HEK293T (cell line): ENCODE results near the gene FBXL7.

ENCODE experiments used
- CTCF ChIA-PET: fragments of 350-600 bp; formaldehyde crosslinking; extraction: SDS; loops from one replicate; lab custom pipeline; 2021; ENCODE audit warnings: antibody characterized with exemption, inconsistent platforms; lab: Yijun Ruan, JAX
- POLR2A ChIA-PET: fragments of 350-600 bp; formaldehyde crosslinking; extraction: SDS; loops from one replicate; lab custom pipeline; 2020; ENCODE audit warnings: antibody characterized with exemption, inconsistent platforms; lab: Yijun Ruan, JAX
- DNase-seq: peaks from one replicate; pipeline ENCODE4 v3.0.0; 2012; ENCODE audit warnings: mixed read lengths; ENCODE audit errors: extremely low spot score
- ARNT ChIP-seq: fragments of 450-650 bp; IDR thresholded peaks from 2 replicates; pipeline ENCODE4 v1.6.1; 2017; ENCODE audit warnings: mild to moderate bottlenecking
- BHLHE40 ChIP-seq: fragments of 450-650 bp; IDR thresholded peaks from 2 replicates; pipeline ENCODE4 v1.6.1; 2016; ENCODE audit warnings: mild to moderate bottlenecking, moderate library complexity, borderline replicate concordance
- CTBP1 ChIP-seq: fragments of 450-650 bp; IDR thresholded peaks from 2 replicates; pipeline ENCODE4 v1.6.1; 2016; ENCODE audit warnings: borderline replicate concordance
- ELF4 ChIP-seq: fragments of 450-650 bp; IDR thresholded peaks from 2 replicates; pipeline ENCODE4 v1.6.1; 2017; ENCODE audit warnings: antibody characterized with exemption
- FOXA1 ChIP-seq: fragments of 450-650 bp; IDR thresholded peaks from 2 replicates; pipeline ENCODE4 v1.6.1; 2016; ENCODE audit warnings: mild to moderate bottlenecking
- FOXK2 ChIP-seq: fragments of 450-650 bp; IDR thresholded peaks from 2 replicates; pipeline ENCODE4 v1.6.1; 2016; ENCODE audit warnings: mild to moderate bottlenecking
- FOXM1 ChIP-seq: fragments of 450-650 bp; IDR thresholded peaks from 2 replicates; pipeline ENCODE4 v1.6.1; 2017; ENCODE audit warnings: mild to moderate bottlenecking, borderline replicate concordance
- HDGF ChIP-seq: fragments of 450-650 bp; IDR thresholded peaks from 2 replicates; pipeline ENCODE4 v1.6.1; 2017; ENCODE audit warnings: antibody characterized with exemption, borderline replicate concordance
- L3MBTL2 ChIP-seq: fragments of 450-650 bp; conservative IDR thresholded peaks from 2 replicates; pipeline ENCODE4 v1.6.1; 2016; ENCODE audit warnings: mild to moderate bottlenecking
- LEF1 ChIP-seq: fragments of 450-650 bp; IDR thresholded peaks from 2 replicates; pipeline ENCODE4 v1.6.1; 2017; ENCODE audit warnings: mild to moderate bottlenecking, borderline replicate concordance
- NFRKB ChIP-seq: fragments of 450-650 bp; IDR thresholded peaks from 2 replicates; pipeline ENCODE4 v1.6.1; 2016; ENCODE audit warnings: mild to moderate bottlenecking, moderate library complexity
- PKNOX1 ChIP-seq: fragments of 450-650 bp; IDR thresholded peaks from 2 replicates; pipeline ENCODE4 v1.6.1; 2016
- SP1 ChIP-seq: fragments of 450-650 bp; IDR thresholded peaks from 2 replicates; pipeline ENCODE4 v1.6.1; 2017
- SUZ12 ChIP-seq: fragments of 450-650 bp; IDR thresholded peaks from 2 replicates; pipeline ENCODE4 v1.6.1; 2016; ENCODE audit warnings: mild to moderate bottlenecking
- TARDBP ChIP-seq: fragments of 450-650 bp; IDR thresholded peaks from 2 replicates; pipeline ENCODE4 v1.6.1; 2016
- ZNF384 ChIP-seq: fragments of 450-650 bp; IDR thresholded peaks from 2 replicates; pipeline ENCODE4 v1.6.1; 2016

FBXL7 gene

GRCh38 chr5:15746833-15747232 lies 246.9 kb downstream of the FBXL7 start:
- DNase-seq = no peak
- CTCF ChIA-PET = no interaction called here
- POLR2A ChIA-PET = no interaction called here
- TF ChIP-seq TARDBP (no peak), PKNOX1 (no peak), CTBP1 (no peak), ELF4 (no peak), ARNT (no peak), HDGF (no peak), LEF1 (no peak), FOXK2 (no peak), FOXM1 (no peak)

GRCh38 chr5:15748266-15748665 lies 248.3 kb downstream of the FBXL7 start:
- CTCF ChIA-PET = no interaction called here
- DNase-seq = no peak
- TF ChIP-seq ELF4 = no peak
- no peak for TF ChIP-seq FOXM1
- no peak for TF ChIP-seq FOXA1
- no peak for TF ChIP-seq BHLHE40
- no peak for TF ChIP-seq L3MBTL2
- no peak for TF ChIP-seq SP1
- TF ChIP-seq ZNF384 = no peak
- no peak for TF ChIP-seq NFRKB
- TF ChIP-seq CTBP1 = no peak
- no peak for TF ChIP-seq LEF1
- no peak for TF ChIP-seq TARDBP
- TF ChIP-seq FOXK2 = no peak
- POLR2A ChIA-PET = no interaction called here

- no peak for TF ChIP-seq SUZ12
- no peak for TF ChIP-seq ELF4
- no peak for TF ChIP-seq LEF1
- no peak for TF ChIP-seq BHLHE40
- TF ChIP-seq ZNF384 = no peak
- no peak for TF ChIP-seq FOXA1
- TF ChIP-seq ARNT = no peak
- TF ChIP-seq PKNOX1 = no peak
- no peak for TF ChIP-seq FOXM1
- no peak for TF ChIP-seq TARDBP
- CTCF ChIA-PET = no interaction called here
- POLR2A ChIA-PET = no interaction called here
- no peak for DNase-seq
Measured at GRCh38 chr5:15752663-15753285, 252.8 kb downstream of the FBXL7 start.

- TF ChIP-seq FOXM1 = no peak
- no peak for TF ChIP-seq TARDBP
- no peak for TF ChIP-seq ARNT
- TF ChIP-seq SP1 = no peak
- no peak for TF ChIP-seq SUZ12
- no peak for TF ChIP-seq PKNOX1
- TF ChIP-seq ZNF384 = no peak
- no peak for TF ChIP-seq FOXA1
- no peak for TF ChIP-seq NFRKB
- no peak for TF ChIP-seq HDGF
- TF ChIP-seq L3MBTL2 = no peak
- no peak for TF ChIP-seq CTBP1
- no peak for TF ChIP-seq FOXK2
- DNase-seq = no peak
- ChIA-PET CTCF (no interaction called here), POLR2A (no interaction called here)
Measured at GRCh38 chr5:15753752-15754151, 253.8 kb downstream of the FBXL7 start.

- ChIA-PET CTCF (no interaction called here), POLR2A (no interaction called here)
- TF ChIP-seq ZNF384 = no peak
- no peak for TF ChIP-seq PKNOX1
- TF ChIP-seq L3MBTL2 = no peak
- no peak for TF ChIP-seq NFRKB
- TF ChIP-seq CTBP1 = no peak
- TF ChIP-seq FOXA1 = no peak
- no peak for TF ChIP-seq ARNT
- TF ChIP-seq FOXK2 = no peak
- TF ChIP-seq LEF1 = no peak
- TF ChIP-seq ELF4 = no peak
- TF ChIP-seq FOXM1 = no peak
- TF ChIP-seq SP1 = no peak
- DNase-seq = no peak
Measured at GRCh38 chr5:15757103-15757502, 257.1 kb downstream of the FBXL7 start.

DNA sequence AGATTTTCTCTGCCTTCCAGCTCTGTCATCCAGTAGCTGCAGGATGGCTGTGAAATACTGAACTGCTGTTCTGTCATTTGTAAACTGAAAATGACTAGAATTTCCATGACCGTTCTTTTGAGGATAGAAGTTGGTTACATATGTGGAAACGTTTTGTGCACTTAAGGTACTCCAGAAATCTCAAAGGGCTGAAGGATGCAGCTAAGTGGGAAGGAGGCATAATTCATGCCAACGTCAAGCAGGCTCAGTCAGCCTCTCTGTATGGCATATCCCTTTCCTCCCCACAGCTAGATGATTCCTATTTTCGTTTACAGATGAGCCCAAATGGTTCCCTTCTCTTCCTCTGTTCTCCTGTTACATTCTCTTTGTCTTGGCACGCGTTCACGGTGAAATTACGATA lies 257.6 kb downstream of the FBXL7 start:
- POLR2A ChIA-PET = no interaction called here
- DNase-seq = no peak
- CTCF ChIA-PET = no interaction called here
- TF ChIP-seq FOXK2 (no peak), SP1 (no peak), HDGF (no peak), SUZ12 (no peak), LEF1 (no peak), NFRKB (no peak), ARNT (no peak), FOXM1 (no peak), PKNOX1 (no peak), L3MBTL2 (no peak), CTBP1 (no peak)
